ENCODE results near the gene RAB8A. TPM values are rescaled to one million over a fixed set of nuclear protein-coding genes. Genes with fewer than 3 reads are reported as not detected.

RAB8A gene
- total and polyA plus RNA-seq, 9 of the 15 experiments (the other 6 are each of a cell fraction or from before 2014, with no cell fraction given): 11.2 to 102 (median 53.2) TPM

GRCh38 chr19:16166417-16166816, 54.7 kb downstream of the RAB8A start:
- no peaks in the 10 kb centered on the region; a peak in 1 of 5 replicates for H3K27me3 ChIP-seq (ENCODE audit: control insufficient read depth in 2 of 2, insufficient read depth in 2 of 2, low read length in 2 of 2)
- BruUV-seq (replicated peaks): no TSS peak
- no peak overlapping the region for H3K4me2 ChIP-seq (ENCODE audit: insufficient read depth, low read length)
- H3K36me3 ChIP-seq (ENCODE audit: control insufficient read depth, insufficient read depth, low read length): no peaks in the 10 kb centered on the region
- intact Hi-C loops (cut with micrococcal nuclease) (no loop called here), in situ Hi-C loops (cut with MboI) (no loop called here)
- no peak for TF ChIP-seq AFF1 (IDR thresholded peaks at IDR 0.05; ENCODE audit: low read depth in 1 of 2, partially characterized antibody in 2 of 2)
- no peak for TF ChIP-seq THRA (IDR thresholded peaks at IDR 0.05)
- no peak for TF ChIP-seq JUN (IDR thresholded peaks at IDR 0.05; ENCODE audit: borderline replicate concordance, low read depth, low read length)
- TF ChIP-seq JUN (CRISPR knock-in tag; IDR thresholded peaks at IDR 0.05; ENCODE audit: borderline replicate concordance): no peak
- no peak for TF ChIP-seq ZNF764 (CRISPR knock-in tag; IDR thresholded peaks at IDR 0.05; ENCODE audit: low read depth)
- peak; percentile 90 for TF ChIP-seq ZNF24 (IDR thresholded peaks at IDR 0.05)
- TF ChIP-seq BCOR (IDR thresholded peaks at IDR 0.05): peak; percentile 35; the same call in 1 of the 2 replicates
- peak; percentile 31; the same call in 1 of the 2 replicates for TF ChIP-seq ZKSCAN1 (IDR thresholded peaks at IDR 0.05; ENCODE audit: low read depth, low read length)
- peak; percentile 35; the same call in 1 of the 2 replicates for TF ChIP-seq ETV1 (tag; conservative IDR thresholded peaks at IDR 0.05; ENCODE audit: low read depth)
- no peak for TF ChIP-seq YBX1 (IDR thresholded peaks at IDR 0.05)
- WGBS (ENCODE audit: insufficient coverage, low coverage, missing lambda C conversion rate): 44% methylated on average over 1 of the region's 1 CpG
- H3K4me1 ChIP-seq (replicated peaks in 1 of 2; ENCODE audit: control insufficient read depth in 2 of 2, insufficient read depth in 2 of 2, low read length in 2 of 2): no peaks in the 10 kb centered on the region; a peak in 1 of 5 replicates
- POLR2A ChIA-PET: no interaction called here
- no peak for FAIRE-seq
- no peak overlapping the region for H3K4me3 ChIP-seq
- peaks cover 3% of the 10 kb centered on the region; the same call in 1 of the 2 replicates for H3K9me3 ChIP-seq (replicated peaks; ENCODE audit: control insufficient read depth, insufficient read depth, low read depth, low read length)
- no peak overlapping the region for H3K9ac ChIP-seq (ENCODE audit: insufficient read depth in 1 of 2, low read depth in 2 of 2, low read length in 2 of 2)
- no peak overlapping the region for H3K27ac ChIP-seq (ENCODE audit: extremely low read depth, low read depth, low read length)
- H2AFZ ChIP-seq (ENCODE audit: low read depth, low read length): no peak overlapping the region
- CTCF ChIA-PET (ENCODE audit: low intra/inter-chr PET ratio): no interaction called here
- no peaks in the 10 kb centered on the region for H3K79me2 ChIP-seq (ENCODE audit: control insufficient read depth, insufficient read depth, low read length)
- no peaks in the 10 kb centered on the region for H3K9me1 ChIP-seq (ENCODE audit: control insufficient read depth, insufficient read depth, low read length)
- DNase-seq (ENCODE audit: extremely low read depth in 1 of 4, low spot score in 3 of 4): no peak
- no peak for ATAC-seq
- H4K20me1 ChIP-seq (replicated peaks; ENCODE audit: control insufficient read depth, insufficient read depth, low read length): no peaks in the 10 kb centered on the region
